NCI-H774 (cell line): ENCODE results near the gene ARTN.
A peak's percentile ranks its signal among the peaks of the same experiment; 100 is the strongest.

Experiments
- DNase-seq: peaks from one replicate; lab custom pipeline; 2025; lab: John Stamatoyannopoulos, UW

Gene ARTN

GRCh38 chr1:43924516-43924915 lies 9.1 kb upstream of the ARTN start:
- DNase-seq = no peak

DNA sequence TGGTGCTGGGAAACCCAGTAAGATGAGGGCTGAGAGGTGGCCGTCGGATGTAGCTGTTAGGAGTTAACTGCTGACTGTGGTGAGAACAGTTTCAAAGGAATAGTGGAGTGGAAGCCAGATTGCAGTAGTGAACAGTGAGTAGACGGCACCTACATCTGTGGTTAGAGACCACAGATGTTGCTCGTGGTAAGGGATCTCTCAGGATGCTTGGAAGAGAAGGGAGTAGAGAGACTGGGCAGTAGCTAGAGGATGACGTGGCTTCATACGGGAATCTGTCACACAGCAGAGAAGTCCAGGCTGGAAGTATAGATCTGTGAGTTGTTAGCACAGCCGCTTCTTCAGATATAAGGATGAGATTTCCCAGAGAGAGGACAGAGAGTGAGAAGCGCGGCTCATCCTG lies 7.8 kb upstream of the ARTN start:
- DNase-seq = no peak

DNA sequence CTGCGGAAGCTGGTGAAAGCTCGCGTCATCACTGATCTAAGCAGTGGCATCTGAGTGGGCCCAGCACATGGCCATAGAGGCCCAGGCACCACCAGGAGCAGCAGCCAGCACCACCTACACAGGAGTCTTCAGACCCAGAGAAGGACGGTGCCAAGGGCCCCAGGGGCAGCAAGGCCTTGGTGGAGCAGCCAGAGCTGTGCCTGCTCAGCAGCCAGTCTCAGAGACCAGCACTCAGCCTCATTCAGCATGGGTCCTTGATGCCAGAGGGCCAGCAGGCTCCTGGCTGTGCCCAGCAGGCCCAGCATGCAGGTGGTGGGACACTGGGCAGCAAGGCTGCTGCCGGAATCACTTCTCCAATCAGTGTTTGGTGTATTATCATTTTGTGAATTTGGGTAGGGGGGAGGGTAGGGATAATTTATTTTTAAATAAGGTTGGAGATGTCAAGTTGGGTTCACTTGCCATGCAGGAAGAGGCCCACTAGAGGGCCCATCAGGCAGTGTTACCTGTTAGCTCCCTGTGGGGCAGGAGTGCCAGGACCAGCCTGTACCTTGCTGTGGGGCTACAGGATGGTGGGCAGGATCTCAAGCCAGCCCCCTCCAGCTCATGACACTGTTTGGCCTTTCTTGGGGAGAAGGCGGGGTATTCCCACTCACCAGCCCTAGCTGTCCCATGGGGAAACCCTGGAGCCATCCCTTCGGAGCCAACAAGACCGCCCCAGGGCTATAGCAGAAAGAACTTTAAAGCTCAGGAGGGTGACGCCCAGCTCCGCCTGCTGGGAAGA lies 3.2 kb upstream of the ARTN start:
- no peak for DNase-seq

DNA sequence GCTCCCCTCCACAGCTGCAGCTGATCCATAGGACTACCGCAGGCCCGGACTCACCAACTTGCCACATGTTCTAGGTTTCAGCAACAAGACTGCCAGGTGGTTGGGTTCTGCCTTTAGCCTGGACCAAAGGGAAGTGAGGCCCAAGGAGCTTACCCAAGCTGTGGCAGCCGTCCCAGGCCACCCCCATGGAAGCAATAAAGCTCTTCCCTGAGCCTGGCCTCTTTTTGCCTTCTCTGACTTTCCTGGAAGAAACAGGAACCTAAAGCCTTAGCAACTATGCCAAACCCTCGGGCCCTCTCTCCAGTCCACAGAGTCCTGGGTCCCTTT lies 2.7 kb upstream of the ARTN start:
- DNase-seq = no peak

DNA sequence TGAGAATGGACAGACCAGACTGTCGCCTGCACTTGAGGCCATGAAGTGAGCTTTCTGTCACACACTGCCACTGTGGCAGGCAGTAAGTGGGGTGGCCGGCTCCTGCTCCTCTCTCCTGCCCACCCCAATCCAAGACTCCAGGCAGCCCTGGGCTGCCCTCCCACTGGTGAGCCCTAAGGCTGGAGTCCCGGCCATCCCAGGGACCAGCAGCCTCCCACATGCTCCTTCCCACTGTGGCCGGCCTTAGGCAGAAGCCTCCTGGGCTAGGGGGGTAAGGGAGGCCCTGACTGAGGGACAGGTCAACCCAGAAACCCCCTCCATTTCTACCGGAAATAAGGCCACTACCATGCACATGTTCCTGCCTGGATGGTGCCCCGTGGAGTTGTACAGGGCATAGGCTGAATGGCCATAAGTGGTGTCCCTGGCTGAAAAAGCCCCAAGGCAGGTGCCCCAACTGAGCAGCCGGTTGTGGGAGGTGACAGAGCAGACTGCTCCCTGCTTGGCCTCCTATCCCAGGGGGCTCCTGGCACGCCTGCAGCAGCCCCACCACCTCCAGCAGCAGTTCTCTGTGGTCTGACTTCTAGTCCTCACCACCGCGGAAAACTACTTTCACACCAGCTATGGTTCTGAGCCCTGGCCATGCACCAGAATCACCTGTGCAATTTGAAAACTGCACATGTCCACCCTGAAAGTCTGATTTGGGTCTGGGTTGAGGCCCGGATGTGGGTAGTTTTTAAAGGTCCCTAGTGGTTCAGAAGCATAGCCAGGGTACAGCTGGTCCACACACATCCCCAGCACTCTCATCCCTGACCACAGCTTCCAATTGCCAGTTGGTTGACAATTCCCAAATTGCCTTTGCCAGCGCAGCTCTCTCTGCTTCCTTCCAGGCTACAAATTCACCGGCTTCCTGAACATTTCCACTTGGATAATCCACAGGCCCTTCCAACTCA lies 1.6 kb upstream of the ARTN start:
- no peak for DNase-seq

- no peak for DNase-seq
Observed at GRCh38 chr1:43932786-43933385, 715 bp upstream of the ARTN start.

DNA sequence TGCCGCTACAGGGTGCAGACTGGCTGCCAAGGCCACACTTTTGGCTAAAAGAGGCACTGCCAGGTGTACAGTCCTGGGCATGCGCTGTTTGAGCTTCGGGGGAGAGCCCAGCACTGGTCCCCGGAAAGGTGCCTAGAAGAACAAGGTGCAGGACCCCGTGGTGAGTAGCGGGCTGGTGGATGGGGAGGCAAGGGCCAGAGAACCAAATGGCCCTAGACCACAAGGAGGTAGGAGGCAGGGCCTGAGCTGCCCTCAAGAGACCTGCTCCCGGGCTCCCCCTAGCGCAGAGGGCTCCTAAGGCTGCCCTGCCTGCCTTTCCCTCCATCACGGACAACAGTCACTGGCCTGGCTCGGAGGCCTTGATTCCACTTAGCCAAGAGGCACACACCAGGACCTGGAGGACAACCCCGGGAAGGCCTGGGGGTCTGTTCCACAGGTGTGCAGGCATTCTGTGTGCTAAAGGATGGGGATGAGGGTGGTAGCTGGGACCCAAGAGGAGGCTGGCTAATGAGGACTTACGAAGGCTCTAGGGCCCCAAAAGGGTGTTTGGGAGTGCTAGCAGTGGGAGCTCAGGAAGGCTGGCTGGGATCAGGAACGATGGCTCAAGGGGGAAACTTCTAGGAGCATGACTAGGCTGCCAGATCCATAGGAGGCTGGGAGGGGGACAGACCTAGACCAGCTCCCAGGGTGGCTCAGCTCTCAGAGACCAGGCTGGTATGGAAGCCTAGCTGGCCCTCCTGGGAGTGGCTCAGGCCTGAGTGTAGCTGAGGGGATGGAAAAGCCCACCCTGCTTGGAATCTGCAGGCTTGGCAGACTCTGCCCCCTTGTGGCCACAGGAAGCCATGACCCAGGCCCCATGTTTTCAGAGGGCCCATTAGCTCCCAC lies 742 bp downstream of the ARTN start:
- DNase-seq = peak; percentile 73

DNA sequence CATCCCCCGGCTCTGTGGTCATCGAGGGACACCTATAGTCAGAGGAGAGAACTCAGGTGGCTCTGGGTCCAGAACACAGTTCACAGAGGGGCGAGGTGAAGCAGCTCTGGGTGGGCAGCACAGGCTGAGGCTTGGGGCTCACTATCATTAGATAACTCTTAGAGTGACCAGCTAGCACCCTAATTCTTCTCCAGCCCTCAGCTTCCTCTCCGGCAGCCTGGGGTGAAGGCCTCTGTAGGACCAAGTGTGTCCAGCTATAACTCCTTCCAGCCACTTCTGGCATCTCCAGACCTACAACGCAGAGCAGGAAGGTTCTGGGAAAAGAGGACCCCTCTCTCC lies 1.4 kb downstream of the ARTN start:
- no peak for DNase-seq

GRCh38 chr1:43935711-43936427 lies 2.3 kb downstream of the ARTN start:
- peak; percentile 63 for DNase-seq

GRCh38 chr1:43936431-43937151 lies 3.0 kb downstream of the ARTN start:
- DNase-seq = peak; percentile 48

- DNase-seq = no peak
Observed at GRCh38 chr1:43937179-43937865, 3.7 kb downstream of the ARTN start.

- no peak for DNase-seq
Observed at GRCh38 chr1:43938383-43938782, 4.8 kb downstream of the ARTN start.

GRCh38 chr1:43938892-43939587 lies 5.4 kb downstream of the ARTN start:
- DNase-seq = no peak

- DNase-seq = no peak
Observed at GRCh38 chr1:43942411-43942810, 8.8 kb downstream of the ARTN start.

DNA sequence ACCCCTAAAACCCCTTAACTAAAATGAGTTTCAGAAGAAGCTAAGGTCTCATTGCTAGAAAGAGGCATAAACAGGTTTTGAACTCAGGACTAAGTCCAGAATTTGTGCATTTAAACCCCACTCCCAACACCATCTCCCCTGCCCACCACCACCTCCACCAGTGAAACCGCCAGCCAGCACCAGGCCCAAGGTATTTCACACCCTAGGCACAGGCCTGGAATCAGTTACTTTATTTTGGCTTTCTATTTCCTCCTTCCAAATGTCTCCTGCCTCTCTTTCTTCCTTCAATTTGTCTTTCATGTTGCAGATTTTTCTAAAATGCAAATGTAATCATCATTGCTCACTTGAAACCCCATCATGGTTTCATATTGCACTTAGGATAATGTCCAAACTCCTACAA lies 11.3 kb downstream of the ARTN start:
- no peak for DNase-seq

DNA sequence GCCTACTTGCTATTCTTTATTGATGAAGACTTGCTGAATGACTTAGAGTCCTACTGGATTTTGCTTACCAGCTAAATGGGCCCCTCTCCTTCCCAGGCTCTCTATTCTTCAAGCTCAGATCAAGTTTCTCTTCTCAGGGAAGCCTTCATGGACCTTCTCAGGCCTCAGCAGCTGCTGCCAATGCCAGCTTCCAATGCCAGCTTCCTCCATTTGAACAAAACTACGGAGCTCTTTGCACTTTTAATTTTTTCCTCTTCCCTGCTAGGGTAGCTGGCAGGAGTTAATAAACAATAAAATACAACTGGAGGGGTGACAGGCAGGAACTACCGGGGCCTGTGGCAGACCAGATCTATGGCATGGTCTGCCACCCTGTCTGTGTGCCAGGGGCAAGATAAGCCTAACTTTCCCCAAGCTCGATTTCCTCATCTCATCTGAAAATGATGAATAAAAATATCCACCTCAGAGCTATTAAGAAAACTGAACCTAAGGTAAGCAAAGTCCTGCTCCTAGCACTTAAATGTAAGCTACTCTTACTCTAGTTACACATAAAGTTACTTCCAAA lies 12.2 kb downstream of the ARTN start:
- DNase-seq = no peak

- peak; percentile 100 for DNase-seq
Observed at GRCh38 chr1:43946236-43947060, 12.8 kb downstream of the ARTN start, which contains the start of gene IPO13. TSS of gene IPO13 (plus strand) at chr1:43946950. CDS start at chr1:43947601, 651 bp downstream.
